Limb (tissue), 2 donors: ENCODE measurements around the gene DBH.
"Not testable (repeated sequence)": the region's sequence is repeated elsewhere in the genome, so short reads cannot be mapped to it uniquely, and the experiment has no call there.

ENCODE experiments used
- DNase-seq, 2 donors: peaks; one replicate each; pipeline ENCODE4 v3.0.0-alpha.2; 2016; ENCODE audit errors: extremely low spot score in 2 of 2

The DBH gene

GRCh38 chr9:133665535-133665934, 29.4 kb downstream of the DBH start:
- DNase-seq, result no peak

- DNase-seq, result no peak
These were observed 30.2 kb downstream of the DBH start for GRCh38 chr9:133666387-133666786.

- no peak for DNase-seq
These were observed 30.7 kb downstream of the DBH start for GRCh38 chr9:133666845-133667244.

- no peak for DNase-seq
These were observed 31.7 kb downstream of the DBH start for GRCh38 chr9:133667759-133668450.

GRCh38 chr9:133669182-133669801, 33.1 kb downstream of the DBH start:
- no peak for DNase-seq

GRCh38 chr9:133670466-133670865, 34.3 kb downstream of the DBH start:
- no peak for DNase-seq

GRCh38 chr9:133671371-133671770, 35.2 kb downstream of the DBH start:
- no peak for DNase-seq

- no peak for DNase-seq
These were observed 36.5 kb downstream of the DBH start for GRCh38 chr9:133672503-133673257.

- DNase-seq, result no peak
These were observed 37.1 kb downstream of the DBH start for GRCh38 chr9:133673258-133673655.

GRCh38 chr9:133674091-133674490, 37.9 kb downstream of the DBH start:
- no peak for DNase-seq

- DNase-seq, result not testable (repeated sequence)
These were observed 39.6 kb downstream of the DBH start for GRCh38 chr9:133675796-133676195.

GRCh38 chr9:133676450-133676849, 40.3 kb downstream of the DBH start:
- no peak for DNase-seq

GRCh38 chr9:133677126-133678010, 41.2 kb downstream of the DBH start:
- DNase-seq, result no peak

- DNase-seq, result no peak
These were observed 42.9 kb downstream of the DBH start for GRCh38 chr9:133679056-133679455.

- no peak for DNase-seq
These were observed 43.4 kb downstream of the DBH start for GRCh38 chr9:133679466-133680061.

- DNase-seq, result no peak
These were observed 44.2 kb downstream of the DBH start for GRCh38 chr9:133680250-133680975.

- no peak for DNase-seq
These were observed 45.0 kb downstream of the DBH start for GRCh38 chr9:133680976-133681657.

GRCh38 chr9:133681658-133682306, 45.6 kb downstream of the DBH start:
- no peak for DNase-seq

GRCh38 chr9:133682818-133683585, 46.8 kb downstream of the DBH start:
- DNase-seq, result peak in 1 of 2 donors; percentile 38
